SHP77 (cell line): ENCODE measurements around the gene VANGL1.

Source experiments
- DNase-seq, 2 experiments: peaks; one replicate each; lab custom pipeline; 2025; lab: John Stamatoyannopoulos, UW

VANGL1 gene

GRCh38 chr1:115668579-115668978 lies 26.8 kb downstream of the VANGL1 start:
- DNase-seq: no peak

DNA sequence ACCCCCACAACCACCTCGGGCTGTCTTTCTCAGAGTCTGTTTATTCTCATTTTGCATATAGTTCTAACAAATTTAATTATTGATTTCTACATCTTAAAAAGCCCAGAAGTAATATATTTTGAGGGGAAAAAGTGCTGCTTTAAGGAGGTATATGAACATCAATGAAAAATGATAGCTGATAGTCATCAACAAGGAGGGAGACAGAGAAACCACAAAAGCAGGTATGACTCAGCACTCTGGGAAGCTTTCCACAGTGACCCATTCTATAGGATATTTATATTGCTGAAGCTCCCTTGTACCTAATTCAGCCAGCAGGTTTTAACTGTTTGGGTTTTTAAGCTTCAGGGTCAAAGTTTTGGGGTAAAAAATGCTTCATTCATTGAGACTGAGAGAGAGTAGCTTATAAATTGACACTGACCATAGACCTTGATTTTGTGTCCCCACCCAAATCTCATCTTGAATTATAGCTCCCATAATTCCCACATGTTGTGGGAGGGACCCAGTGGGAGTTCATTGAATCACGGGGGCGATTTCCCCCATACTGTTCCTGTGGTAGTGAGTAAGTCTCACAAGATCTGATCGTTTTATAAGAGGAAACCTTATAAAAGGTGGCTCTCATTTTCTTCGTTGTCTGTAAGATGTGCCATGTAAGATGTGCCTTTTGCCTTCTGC lies 27.4 kb downstream of the VANGL1 start:
- DNase-seq: peak in 1 of 2 experiments; percentile 2

- no peak for DNase-seq
These were observed 28.1 kb downstream of the VANGL1 start for GRCh38 chr1:115669886-115670285.

- peak; percentile 83 to 91 for DNase-seq
These were observed 28.9 kb downstream of the VANGL1 start for GRCh38 chr1:115670476-115671175.

DNA sequence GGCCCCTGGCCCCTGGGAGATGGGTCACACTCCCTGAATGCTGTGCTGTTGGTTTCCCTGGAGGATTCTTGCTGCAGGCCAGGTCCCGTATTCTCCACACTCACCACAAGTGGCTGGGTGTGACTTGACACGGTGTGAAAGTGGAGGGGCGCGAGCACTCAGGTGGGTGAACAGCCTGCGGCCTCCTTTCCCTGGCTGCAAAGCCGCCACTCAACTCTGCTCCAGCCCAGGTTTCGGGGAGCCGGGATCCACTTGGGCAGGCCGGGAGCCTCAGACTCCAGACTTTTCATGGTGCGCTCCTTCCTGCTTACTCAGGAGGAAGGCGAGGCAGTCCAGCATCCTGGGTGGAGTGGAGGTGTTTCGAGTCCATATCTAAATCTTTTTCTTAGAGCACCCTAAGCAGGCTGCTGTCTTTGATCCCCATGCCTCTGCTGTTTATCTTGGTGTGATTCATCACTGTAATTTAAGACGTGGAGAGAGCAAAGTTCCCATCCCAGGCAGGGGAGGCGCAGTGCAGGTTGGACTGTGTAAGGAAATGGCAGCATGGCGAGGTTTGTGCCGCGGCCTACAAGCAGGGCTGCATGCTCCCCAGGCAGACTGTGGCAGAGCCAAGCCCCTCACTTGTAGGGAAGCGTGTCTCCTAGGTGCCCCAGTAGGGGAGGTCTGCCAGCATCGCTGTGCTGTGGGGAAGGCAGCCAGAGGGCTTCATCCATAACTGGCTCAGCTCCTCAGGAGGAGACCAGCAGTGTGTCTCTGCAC lies 29.6 kb downstream of the VANGL1 start:
- peak; percentile 26 to 43 for DNase-seq

GRCh38 chr1:115672224-115673009 lies 30.6 kb downstream of the VANGL1 start:
- no peak for DNase-seq

GRCh38 chr1:115676498-115677181 lies 34.9 kb downstream of the VANGL1 start:
- DNase-seq: no peak

- no peak for DNase-seq
These were observed 35.4 kb downstream of the VANGL1 start for GRCh38 chr1:115677182-115677555.

DNA sequence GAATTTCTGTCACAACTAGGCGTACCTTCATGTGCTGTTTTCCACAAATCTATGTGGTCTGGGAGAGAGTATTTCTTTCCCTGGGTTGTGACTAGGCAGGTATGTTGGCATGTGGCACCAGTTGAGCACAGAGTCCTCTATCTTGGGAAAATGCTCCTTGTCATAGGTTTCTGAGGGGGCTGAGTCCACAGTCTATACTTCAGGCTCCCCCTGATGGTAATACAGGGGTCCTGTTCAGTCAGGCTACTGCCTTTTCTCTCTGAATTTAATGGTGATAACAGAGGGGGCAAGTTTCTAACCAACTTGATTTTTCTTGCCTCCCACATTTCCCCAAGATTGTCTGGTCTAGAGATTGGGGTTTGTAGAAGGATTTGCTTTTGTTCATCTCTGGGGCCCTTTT lies 35.8 kb downstream of the VANGL1 start:
- no peak for DNase-seq

GRCh38 chr1:115678141-115678540 lies 36.4 kb downstream of the VANGL1 start:
- no peak for DNase-seq

DNA sequence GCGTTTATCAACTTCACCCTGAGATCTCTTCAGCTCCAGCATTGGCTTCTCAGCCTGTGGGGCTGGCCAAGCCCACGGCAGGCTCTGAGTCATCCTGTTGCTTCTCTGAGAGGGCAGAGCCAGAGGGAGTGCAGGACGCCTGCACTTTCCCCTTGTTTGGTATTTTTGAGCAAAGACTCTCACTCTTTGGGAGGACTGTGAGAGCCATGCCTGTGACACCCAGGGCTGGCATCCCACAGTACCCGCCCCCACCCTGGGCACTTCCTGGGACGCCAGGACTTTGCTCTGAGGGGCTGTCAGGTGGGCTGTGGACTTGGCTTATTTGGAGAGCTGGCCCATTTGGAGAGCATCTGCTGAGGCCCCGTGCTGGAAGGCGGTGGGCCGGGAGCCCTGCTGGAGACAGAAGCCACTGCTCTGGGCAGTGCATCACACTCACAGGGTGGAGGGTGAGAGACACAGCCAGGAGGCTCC lies 37.4 kb downstream of the VANGL1 start:
- DNase-seq: no peak

GRCh38 chr1:115680730-115681111 lies 39.0 kb downstream of the VANGL1 start:
- DNase-seq: no peak

DNA sequence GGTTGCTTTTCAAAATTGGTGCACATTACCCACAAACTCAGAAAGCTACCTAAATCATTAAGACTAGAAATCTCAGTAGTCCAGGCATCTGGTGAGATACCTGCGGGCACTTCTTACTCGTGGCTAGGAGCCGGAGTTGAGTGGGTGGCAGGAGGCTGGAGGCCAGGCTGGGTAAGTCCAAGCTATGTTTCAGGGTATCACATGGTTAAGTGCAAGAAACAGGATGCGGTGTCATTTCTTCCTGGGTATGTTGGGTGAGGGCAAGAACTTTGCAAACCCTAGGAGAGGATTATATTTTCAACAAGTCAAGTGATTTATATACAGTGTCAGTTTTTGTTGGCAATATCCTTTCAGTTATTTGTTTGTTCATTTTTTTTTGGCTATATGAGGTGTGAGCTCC lies 41.0 kb downstream of the VANGL1 start:
- no peak for DNase-seq

DNA sequence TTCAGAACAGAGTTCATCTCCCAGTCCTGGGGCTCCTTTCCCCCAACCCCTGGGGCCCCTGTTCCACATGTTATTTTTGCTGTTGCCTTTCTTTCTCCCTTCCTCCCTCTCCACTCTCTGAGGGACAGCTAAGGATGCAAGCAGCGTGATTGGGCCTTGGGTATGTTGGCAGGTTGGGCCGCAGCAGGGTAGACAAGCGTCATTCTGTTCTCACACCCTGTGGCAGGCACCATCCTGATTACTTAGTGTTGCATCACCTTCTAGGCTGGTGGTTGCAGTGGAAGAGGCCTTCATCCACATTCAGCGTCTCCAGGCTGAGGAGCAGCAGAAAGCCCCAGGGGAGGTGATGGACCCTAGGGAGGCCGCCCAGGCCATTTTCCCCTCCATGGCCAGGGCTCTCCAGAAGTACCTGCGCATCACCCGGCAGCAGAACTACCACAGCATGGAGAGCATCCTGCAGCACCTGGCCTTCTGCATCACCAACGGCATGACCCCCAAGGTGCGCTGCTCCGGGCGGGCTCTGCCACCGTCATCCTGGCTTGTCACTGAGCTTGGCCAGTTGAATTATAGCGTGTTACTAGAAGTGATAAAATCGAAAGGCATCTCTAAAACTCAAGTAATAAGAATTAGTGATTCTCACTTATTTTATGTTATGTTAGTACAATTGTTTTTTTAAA lies 43.4 kb downstream of the VANGL1 start:
- DNase-seq: no peak

- no peak for DNase-seq
These were observed 46.0 kb downstream of the VANGL1 start for GRCh38 chr1:115687744-115688143.

DNA sequence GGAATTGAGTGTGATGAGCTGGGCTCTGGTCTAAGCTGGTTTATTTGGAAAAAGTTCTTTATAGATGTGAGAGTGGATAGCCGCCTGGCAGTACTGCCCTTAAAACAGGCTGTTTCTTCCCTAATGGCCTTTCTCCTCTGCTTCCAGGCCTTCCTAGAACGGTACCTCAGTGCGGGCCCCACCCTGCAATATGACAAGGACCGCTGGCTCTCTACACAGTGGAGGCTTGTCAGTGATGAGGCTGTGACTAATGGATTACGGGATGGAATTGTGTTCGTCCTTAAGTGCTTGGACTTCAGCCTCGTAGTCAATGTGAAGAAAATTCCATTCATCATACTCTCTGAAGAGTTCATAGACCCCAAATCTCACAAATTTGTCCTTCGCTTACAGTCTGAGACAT lies 49.2 kb downstream of the VANGL1 start:
- DNase-seq: no peak

- no peak for DNase-seq
These were observed 50.5 kb downstream of the VANGL1 start for GRCh38 chr1:115692224-115692623.

GRCh38 chr1:115694805-115695204 lies 53.0 kb downstream of the VANGL1 start:
- no peak for DNase-seq

- DNase-seq: no peak
These were observed 55.8 kb downstream of the VANGL1 start for GRCh38 chr1:115697619-115698018.

DNA sequence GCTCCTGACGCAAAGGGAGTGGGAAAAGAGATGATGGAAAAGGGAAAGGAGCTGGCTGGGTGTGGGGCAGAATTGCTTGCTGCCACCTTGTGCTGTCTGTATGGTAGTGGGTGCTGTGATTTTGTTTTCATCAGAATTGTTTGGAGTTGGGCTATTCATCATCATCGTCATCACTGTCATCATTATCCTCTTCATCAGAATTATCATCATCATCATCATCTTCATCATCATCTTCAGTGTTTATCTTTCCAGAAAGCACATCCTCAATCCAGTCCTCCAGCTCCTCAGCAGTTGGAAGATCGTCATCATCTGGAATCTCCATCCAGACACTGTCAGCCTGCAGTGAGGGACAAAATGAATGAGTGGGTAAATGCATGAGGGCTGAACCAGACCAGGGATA lies 59.3 kb downstream of the VANGL1 start:
- DNase-seq: no peak

GRCh38 chr1:115702959-115703358 lies 61.2 kb downstream of the VANGL1 start:
- DNase-seq: no peak
